HepG2 (cell line): ENCODE measurements around the gene MALRD1. TPM values are rescaled to one million over a fixed set of nuclear protein-coding genes. Genes with fewer than 3 reads are reported as not detected.

Source experiments
- ATAC-seq: fragments of 200-7000 bp; cut with Tn5 transposase; 3 replicates; pipeline ENCODE4 v1.9.1; 2020; ENCODE audit warnings: mild to moderate bottlenecking, moderate library complexity
- BruUV-seq: library from RNA; stranded (reverse); fragments of 400-500 nt; replicated peaks from 2 replicates; lab custom pipeline; 2021; lab: Mats Ljungman, UMichigan
- CTCF ChIA-PET: fragments of 300-600 bp; formaldehyde crosslinking; extraction: SDS; loops from one replicate; lab custom pipeline; 2021; ENCODE audit warnings: low total read pairs, inconsistent platforms, low intra/inter-chr PET ratio; lab: Yijun Ruan, JAX
- POLR2A ChIA-PET: fragments of 350-600 bp; sonication (Branson Sonifier 250); formaldehyde crosslinking; loops from one replicate; lab custom pipeline; 2020; ENCODE audit warnings: antibody characterized with exemption, inconsistent platforms; lab: Yijun Ruan, JAX
- DNase-seq: peaks from one replicate; pipeline ENCODE4 v3.0.0-alpha.2; 2015; ENCODE audit warnings: low spot score
- FAIRE-seq: peaks from 3 replicates; lab custom pipeline; 2011; peaks lifted over from hg19 to GRCh38; lab: Jason Lieb, UNC
- H2AFZ ChIP-seq: one replicate; pipeline ENCODE4 v1.6.1; 2011; ENCODE audit warnings: low read length, inconsistent platforms
- H3K27ac ChIP-seq: fragments of 300-600 bp; 3 replicates; pipeline ENCODE4 v1.8.0; 2011; ENCODE audit warnings: mixed run types, mild to moderate bottlenecking, mixed read lengths, low read length, inconsistent platforms; ENCODE audit not compliant: insufficient read depth; ENCODE audit errors: extremely low read length
- H3K27me3 ChIP-seq, 2 experiments: fragments of 200-600 bp in 1 of 2; 2 replicates in 1 of 2; 3 replicates in 1 of 2; pipeline versions ENCODE4 v1.6.0 to v1.8.0; 2011; ENCODE audit warnings: low read length in 2 of 2, mild to moderate bottlenecking in 2 of 2, moderate library complexity in 2 of 2, inconsistent platforms in 1 of 2; ENCODE audit not compliant: insufficient read depth in 2 of 2, control insufficient read depth in 1 of 2
- H3K36me3 ChIP-seq, 2 experiments: fragments of 200-600 bp in 1 of 2; replicated peaks in 1 of 2; 2 replicates in 1 of 2; 3 replicates in 1 of 2; pipeline versions ENCODE4 v1.5.1 to v1.8.0; 2011; ENCODE audit warnings: low read length in 2 of 2, inconsistent platforms in 1 of 2; ENCODE audit not compliant: insufficient read depth in 2 of 2, control insufficient read depth in 1 of 2
- H3K4me1 ChIP-seq: 2 replicates; pipeline ENCODE4 v1.5.1; 2012; ENCODE audit warnings: low read length, inconsistent platforms; ENCODE audit not compliant: insufficient read depth
- H3K4me2 ChIP-seq: 2 replicates; pipeline ENCODE4 v1.6.0; 2011; ENCODE audit warnings: low read depth, low read length, inconsistent platforms
- H3K4me3 ChIP-seq, 3 experiments: fragments of 200-600 bp in 1 of 3; sonication (generic), shearing (Covaris generic) in 1 of 3; replicated peaks in 1 of 3; 2 replicates each; pipeline ENCODE4 v1.5.1; 2011 to 2016; ENCODE audit warnings: low read length in 3 of 3, inconsistent platforms in 2 of 3, low read depth in 2 of 3, mild to moderate bottlenecking in 2 of 3, control low read depth in 1 of 3, mixed read lengths in 1 of 3; ENCODE audit not compliant: insufficient read depth in 1 of 3
- H3K79me2 ChIP-seq: one replicate; pipeline ENCODE4 v1.6.1; 2011; ENCODE audit warnings: low read length, inconsistent platforms; ENCODE audit not compliant: insufficient read depth
- H3K9ac ChIP-seq: 2 replicates; pipeline ENCODE4 v1.6.0; 2011; ENCODE audit warnings: mild to moderate bottlenecking, low read depth, low read length, inconsistent platforms; ENCODE audit not compliant: insufficient read depth
- H3K9me3 ChIP-seq: 2 replicates; pipeline ENCODE4 v1.5.1; 2012; ENCODE audit warnings: mild to moderate bottlenecking, low read length
- H4K20me1 ChIP-seq: 2 replicates; pipeline ENCODE4 v1.6.0; 2011; ENCODE audit warnings: inconsistent platforms, mild to moderate bottlenecking, low read length, moderate library complexity; ENCODE audit not compliant: insufficient read depth
- POLR2AphosphoS2 ChIP-seq: IDR thresholded peaks from 2 replicates; pipeline ENCODE4 v1.6.1; 2011; ENCODE audit warnings: low read depth, low read length, improper control_type of control experiment
- SOX13 ChIP-seq, 3 experiments: fragments of 450-650 bp in 1 of 3; sonication (generic) in 1 of 3; formaldehyde crosslinking in 1 of 3; IDR thresholded peaks in 2 of 3; conservative IDR thresholded peaks in 1 of 3; 2 replicates each; pipeline versions ENCODE4 v1.5.0 to v1.6.1; 2016 to 2020; ENCODE audit warnings: antibody characterized with exemption in 1 of 3, mild to moderate bottlenecking in 1 of 3, missing compliant biosample characterization in 1 of 3, missing genetic modification reagents in 1 of 3, moderate library complexity in 1 of 3
- SOX5 ChIP-seq: IDR thresholded peaks from 2 replicates; pipeline ENCODE4 v1.6.1; 2016; ENCODE audit warnings: borderline replicate concordance
- ZNF30 ChIP-seq: sonication (generic); formaldehyde crosslinking; IDR thresholded peaks from 2 replicates; pipeline ENCODE4 v1.5.0; 2020; ENCODE audit warnings: mild to moderate bottlenecking, missing genetic modification reagents
- ZNF644 ChIP-seq: IDR thresholded peaks from 2 replicates; pipeline ENCODE4 v1.6.1; 2016; ENCODE audit warnings: low read depth
- WGBS: methylation state at CpG from one replicate; pipeline ENCODE4 v1.1.6; 2017; ENCODE audit warnings: low lambda C conversion rate; 5-methylcytosine and 5-hydroxymethylcytosine counted together
- in situ Hi-C: cut with HindIII; loops from 2 replicates; pipeline ENCODE4 v1.10.0; 2017; ENCODE audit warnings: low pct_unique_long_range_greater_than_20kb; ENCODE audit not compliant: extremely low pct_ligation_motif_present
- intact Hi-C: fragments of 100-400 bp; cut with micrococcal nuclease; formaldehyde crosslinking; loops from one replicate; pipeline ENCODE4 v1.10.0; 2022; ENCODE audit not compliant: unreplicated experiment
- polyA plus RNA-seq, 8 experiments: library from polyadenylated mRNA; depleted of rRNA in 3 of 8; stranded (reverse) in 7 of 8; unstranded in 1 of 8; fragments of >200 nt; fragmentation: Illumina TruSeq in 4 of 8; extraction: Trizol in 4 of 8; gene quantifications; 2 replicates each; pipeline versions ENCODE4 v1.2.1 to v1.2.3, GENCODE V29; 2011 to 2016; ENCODE audit warnings: low read depth in 4 of 8, missing spikeins in 1 of 8, mixed read lengths in 1 of 8; ENCODE audit not compliant: insufficient read depth in 1 of 8
- total RNA-seq, 5 experiments: library from RNA; depleted of rRNA; stranded (reverse); fragments of >200 nt; fragmentation: Illumina TruSeq; extraction: Trizol; gene quantifications; 2 replicates each; pipeline ENCODE4 v1.2.3, GENCODE V29; 2016; ENCODE audit warnings: low read depth in 1 of 5
- TF ChIP-seq, protein P1 (sequence below), 2 experiments: sonication (generic) in 1 of 2; formaldehyde crosslinking in 1 of 2; IDR thresholded peaks; 2 replicates each; pipeline versions ENCODE4 v1.4.0 to v1.6.1; 2016 to 2020; ENCODE audit warnings: borderline replicate concordance in 1 of 2, low read depth in 1 of 2, mild to moderate bottlenecking in 1 of 2, missing genetic modification reagents in 1 of 2
- TF ChIP-seq, protein P2 (sequence below): sonication (generic); formaldehyde crosslinking; IDR thresholded peaks from 2 replicates; pipeline ENCODE4 v1.4.0; 2020; ENCODE audit warnings: missing genetic modification reagents

MALRD1 gene
- total and polyA plus RNA-seq, 2 of the 13 experiments (the other 11 are each of a cell fraction or from before 2014, with no cell fraction given) = 5.7 to 15.4 TPM

DNA sequence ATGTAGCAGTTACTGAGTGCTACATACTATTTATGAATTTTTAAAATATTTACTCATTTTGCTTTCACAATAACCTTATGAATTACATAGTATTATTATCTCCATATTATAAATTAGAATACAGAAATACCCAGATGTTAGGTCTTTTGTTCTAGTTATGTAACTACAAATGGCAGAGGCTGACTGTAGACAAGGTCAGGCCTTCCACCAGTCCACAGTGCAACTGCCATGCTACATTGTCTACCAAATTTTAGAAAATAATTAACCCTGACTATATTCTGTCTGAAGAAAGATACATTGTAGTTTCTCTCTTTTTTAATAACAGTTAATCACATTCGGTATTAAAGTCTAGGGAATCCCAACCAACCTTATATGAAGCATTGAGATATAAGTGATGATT, 280.9 kb downstream of the MALRD1 start:
- Histone ChIP-seq H3K4me3 (no peak overlapping the region), H3K27ac (no peak overlapping the region), H3K36me3 (0 out of 5 replicates have a peak, but pooled peaks cover 0 to 3% of the 10 kb centered on the region in 2 experiments)
- ATAC-seq = peak; percentile 66
- in situ Hi-C loops = no loop called here
- TF ChIP-seq SOX5 (CRISPR knock-in tag) (peak; percentile 33; the same call in 1 of the 2 replicates), ZNF644 (CRISPR knock-in tag) (0 out of 2 replicates have a peak, but pooled peaks have one; percentile 35), SOX13 (IDR thresholded peaks at IDR 0.05) (no peak), SOX13 (CRISPR knock-in tag; conservative IDR thresholded peaks at IDR 0.05 in 1 of 2, IDR thresholded peaks at IDR 0.05 in 1 of 2) (peak in 1 of 2 experiments; percentile 64; a peak in 2 of 4 replicates), POLR2AphosphoS2 (no peak), ZNF30 (CRISPR knock-in tag) (no peak)
- TF ChIP-seq, protein P1, sequence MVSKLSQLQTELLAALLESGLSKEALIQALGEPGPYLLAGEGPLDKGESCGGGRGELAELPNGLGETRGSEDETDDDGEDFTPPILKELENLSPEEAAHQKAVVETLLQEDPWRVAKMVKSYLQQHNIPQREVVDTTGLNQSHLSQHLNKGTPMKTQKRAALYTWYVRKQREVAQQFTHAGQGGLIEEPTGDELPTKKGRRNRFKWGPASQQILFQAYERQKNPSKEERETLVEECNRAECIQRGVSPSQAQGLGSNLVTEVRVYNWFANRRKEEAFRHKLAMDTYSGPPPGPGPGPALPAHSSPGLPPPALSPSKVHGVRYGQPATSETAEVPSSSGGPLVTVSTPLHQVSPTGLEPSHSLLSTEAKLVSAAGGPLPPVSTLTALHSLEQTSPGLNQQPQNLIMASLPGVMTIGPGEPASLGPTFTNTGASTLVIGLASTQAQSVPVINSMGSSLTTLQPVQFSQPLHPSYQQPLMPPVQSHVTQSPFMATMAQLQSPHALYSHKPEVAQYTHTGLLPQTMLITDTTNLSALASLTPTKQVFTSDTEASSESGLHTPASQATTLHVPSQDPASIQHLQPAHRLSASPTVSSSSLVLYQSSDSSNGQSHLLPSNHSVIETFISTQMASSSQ (IDR thresholded peaks at IDR 0.05; ENCODE audit: low read depth) = peak; percentile 60; the same call in 1 of the 2 replicates
- TF ChIP-seq, protein P1 (CRISPR knock-in tag; IDR thresholded peaks at IDR 0.05; ENCODE audit: borderline replicate concordance) = no peak
- TF ChIP-seq, protein P2, sequence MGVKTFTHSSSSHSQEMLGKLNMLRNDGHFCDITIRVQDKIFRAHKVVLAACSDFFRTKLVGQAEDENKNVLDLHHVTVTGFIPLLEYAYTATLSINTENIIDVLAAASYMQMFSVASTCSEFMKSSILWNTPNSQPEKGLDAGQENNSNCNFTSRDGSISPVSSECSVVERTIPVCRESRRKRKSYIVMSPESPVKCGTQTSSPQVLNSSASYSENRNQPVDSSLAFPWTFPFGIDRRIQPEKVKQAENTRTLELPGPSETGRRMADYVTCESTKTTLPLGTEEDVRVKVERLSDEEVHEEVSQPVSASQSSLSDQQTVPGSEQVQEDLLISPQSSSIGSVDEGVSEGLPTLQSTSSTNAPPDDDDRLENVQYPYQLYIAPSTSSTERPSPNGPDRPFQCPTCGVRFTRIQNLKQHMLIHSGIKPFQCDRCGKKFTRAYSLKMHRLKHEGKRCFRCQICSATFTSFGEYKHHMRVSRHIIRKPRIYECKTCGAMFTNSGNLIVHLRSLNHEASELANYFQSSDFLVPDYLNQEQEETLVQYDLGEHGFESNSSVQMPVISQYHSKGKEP (CRISPR knock-in tag) = no peak
- TF ChIP-seq, all 625 proteins: peak for 4
- Histone ChIP-seq H3K9me3 (no peaks in the 10 kb centered on the region), H2AFZ (no peak overlapping the region), H3K9ac (no peak overlapping the region), H3K4me1 (no peaks in the 10 kb centered on the region), H4K20me1 (no peaks in the 10 kb centered on the region), H3K4me2 (no peak overlapping the region), H3K27me3 (no peaks in the 10 kb centered on the region), H3K79me2 (no peaks in the 10 kb centered on the region)
- WGBS = 37% methylated on average over 1 of the region's 1 CpG
- intact Hi-C loops = no loop called here
- no TSS peak for BruUV-seq
- CTCF ChIA-PET = no interaction called here
- FAIRE-seq (no peak), DNase-seq (peak; percentile 5)
- POLR2A ChIA-PET = no interaction called here
